Naive thymus-derived CD4-positive, alpha-beta T cell (primary cell): ENCODE results near the gene AVPR1B. TPM values are rescaled to one million over a fixed set of nuclear protein-coding genes. Genes with fewer than 3 reads are reported as not detected.
"Not testable (repeated sequence)": the region's sequence is repeated elsewhere in the genome, so short reads cannot be mapped to it uniquely, and the experiment has no call there.

ENCODE experiments used
- ATAC-seq: fragments of 150-1000 bp; cut with Tn5 transposase; 2 replicates; pipeline ENCODE4 v1.10.0; 2021; ENCODE audit warnings: mild to moderate bottlenecking, moderate library complexity
- CTCF ChIA-PET: fragments of 350-600 bp; sonication (Branson Sonifier 250); formaldehyde crosslinking; loops from one replicate; lab custom pipeline; 2021; ENCODE audit warnings: antibody characterized with exemption; lab: Charles Lee
- POLR2A ChIA-PET: fragments of 350-600 bp; sonication (Branson Sonifier 250); formaldehyde crosslinking; loops from one replicate; lab custom pipeline; 2021; ENCODE audit warnings: antibody characterized with exemption, inconsistent platforms; lab: Charles Lee
- DNase-seq, 9 donors: peaks; one replicate each; pipeline versions ENCODE4 v3.0.0 to v3.0.0-alpha.2; 2020 to 2022; ENCODE audit warnings: mixed read lengths in 1 of 9
- H3K27ac ChIP-seq: one replicate; pipeline ENCODE4 v1.7.0; 2013; ENCODE audit warnings: mild to moderate bottlenecking, low read depth, low read length, moderate library complexity
- H3K27me3 ChIP-seq, 2 donors: one replicate each; pipeline ENCODE4 v1.7.0; 2013; ENCODE audit warnings: low read length in 2 of 2, mild to moderate bottlenecking in 2 of 2, moderate library complexity in 2 of 2; ENCODE audit not compliant: control insufficient read depth in 2 of 2, insufficient read depth in 2 of 2
- H3K36me3 ChIP-seq, 3 experiments: 1 replicate in 2 of 3; 2 replicates in 1 of 3; pipeline ENCODE4 v1.7.0; 2013; ENCODE audit warnings: low read length in 3 of 3, mild to moderate bottlenecking in 3 of 3, moderate library complexity in 1 of 3; ENCODE audit not compliant: insufficient read depth in 3 of 3, control insufficient read depth in 2 of 3
- H3K4me1 ChIP-seq, 2 donors: one replicate each; pipeline ENCODE4 v1.7.0; 2013; ENCODE audit warnings: low read length in 2 of 2, mild to moderate bottlenecking in 2 of 2, moderate library complexity in 1 of 2; ENCODE audit not compliant: control insufficient read depth in 2 of 2, insufficient read depth in 2 of 2
- H3K4me3 ChIP-seq: 2 replicates; pipeline ENCODE4 v1.7.0; 2013; ENCODE audit warnings: mild to moderate bottlenecking, low read length
- H3K9me3 ChIP-seq, 3 experiments: 1 replicate in 2 of 3; 2 replicates in 1 of 3; pipeline ENCODE4 v1.7.0; 2013; ENCODE audit warnings: low read length in 3 of 3; ENCODE audit not compliant: control insufficient read depth in 2 of 3
- H3K27ac Mint-ChIP-seq, 9 donors: one replicate each; pipeline ENCODE4 v1.8.0; 2020 to 2022; ENCODE audit warnings: mixed read lengths in 9 of 9, mild to moderate bottlenecking in 8 of 9, moderate library complexity in 5 of 9, inconsistent platforms in 2 of 9
- H3K27me3 Mint-ChIP-seq, 5 donors: one replicate each; pipeline ENCODE4 v1.8.0; 2021 to 2022; ENCODE audit warnings: mixed read lengths in 5 of 5, mild to moderate bottlenecking in 1 of 5
- H3K36me3 Mint-ChIP-seq, 5 donors: one replicate each; pipeline ENCODE4 v1.8.0; 2020 to 2022; ENCODE audit warnings: mixed read lengths in 5 of 5, mild to moderate bottlenecking in 3 of 5, inconsistent platforms in 1 of 5
- H3K4me1 Mint-ChIP-seq, 7 donors: one replicate each; pipeline ENCODE4 v1.8.0; 2020 to 2022; ENCODE audit warnings: mixed read lengths in 7 of 7, mild to moderate bottlenecking in 3 of 7, inconsistent platforms in 1 of 7
- H3K4me3 Mint-ChIP-seq, 10 donors: one replicate each; pipeline ENCODE4 v1.8.0; 2020 to 2022; ENCODE audit warnings: mild to moderate bottlenecking in 10 of 10, mixed read lengths in 10 of 10, moderate library complexity in 6 of 10, inconsistent platforms in 2 of 10
- H3K9me3 Mint-ChIP-seq, 11 donors: one replicate each; pipeline ENCODE4 v1.8.0; 2020 to 2022; ENCODE audit warnings: mixed read lengths in 11 of 11, mild to moderate bottlenecking in 4 of 11, inconsistent platforms in 1 of 11, moderate library complexity in 1 of 11
- intact Hi-C, 2 donors: fragments of 100-400 bp; cut with micrococcal nuclease; formaldehyde crosslinking; loops; one replicate each; pipeline ENCODE4 v1.15.1; 2023
- polyA plus RNA-seq, 2 donors: library from polyadenylated mRNA; unstranded; fragments of 300-500 nt; fragmentation: Illumina TruSeq; gene quantifications; one replicate each; pipeline ENCODE4 v1.2.3, GENCODE V29; 2021
- total RNA-seq, 6 experiments: library from RNA in 5 of 6; stranded (reverse) in 5 of 6; gene quantifications; 1 replicate in 5 of 6; 2 replicates in 1 of 6; pipeline ENCODE4 v1.2.3 and lab custom pipeline; 2021 to 2026

Gene AVPR1B
- total and polyA plus RNA-seq, 7 experiments from 2014 or later, result 0.27 TPM; not detected in 6

- H3K4me1 Mint-ChIP-seq, result peaks cover 0 to 13% (median 8%) of the 10 kb centered on the region in 7 donors
- H3K4me3 Mint-ChIP-seq, result no peak overlapping the region
- no peaks in the 10 kb centered on the region for H3K9me3 ChIP-seq
- H3K36me3 ChIP-seq, result no peaks in the 10 kb centered on the region
- no peaks in the 10 kb centered on the region for H3K4me1 ChIP-seq
- ChIA-PET POLR2A (no interaction called here), CTCF (interaction anchor here (0.6 to 0.7 kb wide), 2 partner anchors 10 to 1541 kb away, joined by 3 to 4 read pairs; no protein-coding TSS in a partner anchor)
- no peaks in the 10 kb centered on the region for H3K27me3 ChIP-seq
- no peak overlapping the region for H3K4me3 ChIP-seq
- H3K9me3 Mint-ChIP-seq, result peaks cover 0 to 10% (median 4%) of the 10 kb centered on the region in 11 donors
- no peak overlapping the region for H3K27ac ChIP-seq
- peaks cover 0 to 5% (median 0%) of the 10 kb centered on the region in 5 donors for H3K36me3 Mint-ChIP-seq
- DNase-seq (no peak), ATAC-seq (peak; percentile 34)
- no peak overlapping the region for H3K27ac Mint-ChIP-seq
- peaks cover 0 to 49% (median 0%) of the 10 kb centered on the region in 5 donors for H3K27me3 Mint-ChIP-seq
- intact Hi-C loops, result no loop called here
These were observed 50.6 kb downstream of the AVPR1B start for GRCh38 chr1:206066479-206067171.

- Mint-ChIP-seq H3K36me3 (peaks cover 0 to 5% (median 0%) of the 10 kb centered on the region in 5 donors), H3K27me3 (peaks cover 0 to 50% (median 0%) of the 10 kb centered on the region in 5 donors), H3K4me3 (no peak overlapping the region), H3K4me1 (peaks cover 0 to 13% (median 8%) of the 10 kb centered on the region in 7 donors), H3K27ac (no peak overlapping the region), H3K9me3 (peaks cover 0 to 10% (median 4%) of the 10 kb centered on the region in 11 donors)
- no peak overlapping the region for H3K27ac ChIP-seq
- intact Hi-C loops, result no loop called here
- no peak overlapping the region for H3K4me3 ChIP-seq
- H3K4me1 ChIP-seq, result no peaks in the 10 kb centered on the region
- CTCF ChIA-PET, result no interaction called here
- H3K9me3 ChIP-seq, result no peaks in the 10 kb centered on the region
- no peaks in the 10 kb centered on the region for H3K36me3 ChIP-seq
- DNase-seq (no peak), ATAC-seq (peak; percentile 38)
- H3K27me3 ChIP-seq, result no peaks in the 10 kb centered on the region
- POLR2A ChIA-PET, result no interaction called here
These were observed 51.5 kb downstream of the AVPR1B start for GRCh38 chr1:206065547-206066145.

- intact Hi-C loops, H3K27ac Mint-ChIP-seq, H3K27me3 ChIP-seq, POLR2A ChIA-PET, H3K36me3 ChIP-seq, H3K27ac ChIP-seq, H3K9me3 ChIP-seq, DNase-seq, H3K36me3 Mint-ChIP-seq, H3K4me3 ChIP-seq, CTCF ChIA-PET, ATAC-seq, H3K4me1 ChIP-seq, H3K4me3 Mint-ChIP-seq: not testable (repeated sequence)
- Mint-ChIP-seq H3K27me3 (peaks cover 0 to 54% (median 0%) of the 10 kb centered on the region in 5 donors), H3K4me1 (peaks cover 0 to 13% (median 8%) of the 10 kb centered on the region in 7 donors), H3K9me3 (peaks cover 0 to 10% (median 4%) of the 10 kb centered on the region in 11 donors)
These were observed 52.7 kb downstream of the AVPR1B start for GRCh38 chr1:206064501-206064900.

- Mint-ChIP-seq H3K27me3 (peaks cover 0 to 53% (median 0%) of the 10 kb centered on the region in 5 donors), H3K4me1 (peaks cover 0 to 13% (median 8%) of the 10 kb centered on the region in 7 donors), H3K9me3 (peaks cover 0 to 10% (median 4%) of the 10 kb centered on the region in 11 donors)
- DNase-seq, H3K27me3 ChIP-seq, H3K36me3 ChIP-seq, POLR2A ChIA-PET, H3K9me3 ChIP-seq, H3K36me3 Mint-ChIP-seq, CTCF ChIA-PET, H3K4me3 ChIP-seq, H3K4me1 ChIP-seq, H3K27ac Mint-ChIP-seq, H3K27ac ChIP-seq, intact Hi-C loops, H3K4me3 Mint-ChIP-seq, ATAC-seq: not testable (repeated sequence)
These were observed 53.2 kb downstream of the AVPR1B start for GRCh38 chr1:206064001-206064400.

GRCh38 chr1:206062464-206062863 lies 54.7 kb downstream of the AVPR1B start:
- Mint-ChIP-seq H3K4me1 (peaks cover 0 to 11% (median 4%) of the 10 kb centered on the region in 7 donors), H3K27ac (no peak overlapping the region), H3K27me3 (peaks cover 0 to 45% (median 0%) of the 10 kb centered on the region in 5 donors), H3K9me3 (peaks cover 0 to 10% (median 4%) of the 10 kb centered on the region in 11 donors), H3K36me3 (peaks cover 0 to 5% (median 0%) of the 10 kb centered on the region in 5 donors), H3K4me3 (no peak overlapping the region)
- ATAC-seq, result no peak
- Histone ChIP-seq H3K9me3 (no peaks in the 10 kb centered on the region), H3K4me1 (no peaks in the 10 kb centered on the region), H3K27me3 (no peaks in the 10 kb centered on the region), H3K36me3 (no peaks in the 10 kb centered on the region), H3K4me3 (no peak overlapping the region), H3K27ac (no peak overlapping the region)
- intact Hi-C loops, result no loop called here
- ChIA-PET POLR2A (no interaction called here), CTCF (interaction anchor here (0.6 kb wide), 1 partner anchor 522 kb away, joined by 3 read pairs; no protein-coding TSS in a partner anchor)
- DNase-seq, result no peak

- Histone ChIP-seq H3K4me3 (no peak overlapping the region), H3K4me1 (no peaks in the 10 kb centered on the region), H3K27ac (no peak overlapping the region), H3K9me3 (no peaks in the 10 kb centered on the region), H3K27me3 (no peaks in the 10 kb centered on the region), H3K36me3 (no peaks in the 10 kb centered on the region)
- ATAC-seq, result no peak
- H3K4me3 Mint-ChIP-seq, result no peak overlapping the region
- POLR2A ChIA-PET, result no interaction called here
- H3K27me3 Mint-ChIP-seq, result peaks cover 0 to 47% (median 0%) of the 10 kb centered on the region in 5 donors
- no peak overlapping the region for H3K27ac Mint-ChIP-seq
- H3K9me3 Mint-ChIP-seq, result peaks cover 0 to 10% (median 4%) of the 10 kb centered on the region in 11 donors
- DNase-seq, result no peak
- intact Hi-C loops, result no loop called here
- CTCF ChIA-PET, result no interaction called here
- H3K36me3 Mint-ChIP-seq, result peaks cover 0 to 5% (median 0%) of the 10 kb centered on the region in 5 donors
- no peaks in the 10 kb centered on the region for H3K4me1 Mint-ChIP-seq
These were observed 56.3 kb downstream of the AVPR1B start for GRCh38 chr1:206060844-206061243.
